IPS-20b (cell line): ENCODE results near the gene MUC7.
"Not testable (repeated sequence)": the region's sequence is repeated elsewhere in the genome, so short reads cannot be mapped to it uniquely, and the experiment has no call there.

Experiments used
- H3K27ac ChIP-seq: one replicate; pipeline ENCODE4 v1.5.1; 2013; ENCODE audit warnings: low read length
- H3K27me3 ChIP-seq: 2 replicates; pipeline ENCODE4 v1.6.1; 2013; ENCODE audit warnings: mild to moderate bottlenecking, low read length, inconsistent platforms; ENCODE audit not compliant: insufficient read depth
- H3K36me3 ChIP-seq: 2 replicates; pipeline ENCODE4 v1.6.1; 2013; ENCODE audit warnings: low read depth, mild to moderate bottlenecking, inconsistent platforms, low read length, moderate library complexity; ENCODE audit not compliant: insufficient read depth
- H3K4me1 ChIP-seq: 2 replicates; pipeline ENCODE4 v1.6.1; 2013; ENCODE audit warnings: mild to moderate bottlenecking, control low read depth, inconsistent platforms, low read length, moderate library complexity; ENCODE audit not compliant: insufficient read depth
- H3K4me3 ChIP-seq: 2 replicates; pipeline ENCODE4 v1.5.1; 2013; ENCODE audit warnings: mild to moderate bottlenecking, low read length, inconsistent platforms
- H3K9ac ChIP-seq: 2 replicates; pipeline ENCODE4 v1.6.1; 2013; ENCODE audit warnings: low read depth, mild to moderate bottlenecking, inconsistent platforms, low read length, moderate library complexity
- H3K9me3 ChIP-seq: 2 replicates; pipeline ENCODE4 v1.6.1; 2013; ENCODE audit warnings: mild to moderate bottlenecking, low read depth, low read length, inconsistent platforms; ENCODE audit not compliant: insufficient read depth

Gene MUC7

DNA sequence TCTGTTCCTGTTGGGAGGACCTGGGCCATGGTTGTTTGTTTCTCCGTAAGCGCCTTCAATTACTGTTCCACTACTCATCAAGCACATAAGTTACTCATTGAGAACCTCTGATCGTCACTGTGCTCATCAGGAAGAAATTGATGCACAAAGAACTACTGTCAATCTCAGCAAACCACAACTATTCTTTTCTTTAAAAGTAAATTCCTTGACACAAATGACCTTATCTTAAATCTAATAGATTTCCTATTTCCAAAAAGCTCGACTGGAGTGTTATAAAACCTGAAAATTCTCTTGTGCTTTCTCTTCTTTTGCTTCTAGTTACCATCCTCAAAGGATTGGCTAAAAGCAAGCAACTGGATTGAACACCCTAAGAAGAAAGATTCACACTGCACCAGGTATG lies at the start of gene MUC7:
Gene MUC7 (plus strand): TSS at position 301 of the 400 bp plus-strand sequence. CDS start 1,825 bp downstream, outside the sequence.
- H3K4me3 ChIP-seq = no peak within 1 kb of the TSS
- H3K36me3 ChIP-seq = no peaks in the 10 kb centered on the region
- H3K27me3 ChIP-seq = no peaks in the 10 kb centered on the region
- no peaks in the 10 kb centered on the region for H3K9me3 ChIP-seq
- H3K4me1 ChIP-seq = no peaks in the 10 kb centered on the region
- no peak within 1 kb of the TSS for H3K9ac ChIP-seq
- H3K27ac ChIP-seq = no peak within 1 kb of the TSS

DNA sequence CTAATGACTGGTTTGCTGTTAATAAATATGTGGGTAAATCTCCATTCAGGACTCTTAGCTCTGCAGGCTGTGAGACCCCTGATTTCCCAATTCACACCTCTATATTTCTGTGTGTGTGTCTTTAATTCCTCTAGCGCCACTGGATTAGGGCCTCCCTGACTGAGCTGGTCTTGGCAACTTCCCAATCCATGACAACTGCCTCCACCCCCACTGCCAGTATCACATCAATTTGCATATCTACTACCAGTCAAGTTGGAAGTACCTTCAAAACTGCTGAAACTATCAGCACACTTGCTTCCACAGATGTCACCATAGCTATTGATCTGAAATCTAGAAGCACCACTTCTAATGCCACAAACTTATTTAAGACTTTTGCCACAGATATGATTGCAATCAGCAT lies 46.7 kb upstream of the MUC7 start:
- Histone ChIP-seq H3K9ac (no peak overlapping the region), H3K36me3 (no peaks in the 10 kb centered on the region), H3K4me1 (no peaks in the 10 kb centered on the region), H3K27me3 (no peaks in the 10 kb centered on the region), H3K27ac (no peak overlapping the region), H3K4me3 (no peak overlapping the region), H3K9me3 (peaks cover 19% of the 10 kb centered on the region)

DNA sequence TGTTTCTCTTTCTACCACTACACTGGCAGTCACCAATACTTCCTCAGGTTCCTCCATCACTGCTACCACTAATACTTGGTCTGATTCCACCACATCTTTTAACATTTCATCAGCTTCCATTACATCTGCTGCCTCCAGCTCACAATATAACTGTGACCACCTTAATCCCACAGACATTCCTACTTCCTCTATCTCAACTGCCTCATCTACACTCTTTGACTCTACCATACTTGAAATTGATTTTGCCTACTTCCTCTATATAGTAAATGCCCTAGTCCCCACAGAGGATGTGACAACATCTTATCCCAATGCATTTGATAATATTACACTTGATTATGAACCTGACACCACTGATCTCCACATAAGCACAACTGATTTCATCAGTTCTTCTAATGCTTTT lies 45.2 kb upstream of the MUC7 start:
- no peak overlapping the region for H3K27ac ChIP-seq
- peaks cover 19% of the 10 kb centered on the region for H3K9me3 ChIP-seq
- H3K27me3 ChIP-seq = no peaks in the 10 kb centered on the region
- no peaks in the 10 kb centered on the region for H3K4me1 ChIP-seq
- no peak overlapping the region for H3K9ac ChIP-seq
- H3K4me3 ChIP-seq = no peak overlapping the region
- H3K36me3 ChIP-seq = no peaks in the 10 kb centered on the region

- Histone ChIP-seq H3K27me3 (no peaks in the 10 kb centered on the region), H3K9ac (no peak overlapping the region), H3K9me3 (no peaks in the 10 kb centered on the region), H3K36me3 (no peaks in the 10 kb centered on the region), H3K27ac (no peak overlapping the region), H3K4me3 (0 out of 2 replicates have a peak overlapping the region, but pooled peaks have one; percentile 30), H3K4me1 (peaks cover 2% of the 10 kb centered on the region; the same call in 1 of the 2 replicates)
Observed at GRCh38 chr4:70437197-70437596, 34.8 kb upstream of the MUC7 start.

- Histone ChIP-seq H3K36me3 (no peaks in the 10 kb centered on the region), H3K4me3 (no peak overlapping the region), H3K9me3 (no peaks in the 10 kb centered on the region), H3K4me1 (peaks cover under 1% of the 10 kb centered on the region; the same call in 1 of the 2 replicates), H3K27me3 (no peaks in the 10 kb centered on the region), H3K27ac (no peak overlapping the region), H3K9ac (no peak overlapping the region)
Observed at GRCh38 chr4:70442474-70442873, 29.5 kb upstream of the MUC7 start.

DNA sequence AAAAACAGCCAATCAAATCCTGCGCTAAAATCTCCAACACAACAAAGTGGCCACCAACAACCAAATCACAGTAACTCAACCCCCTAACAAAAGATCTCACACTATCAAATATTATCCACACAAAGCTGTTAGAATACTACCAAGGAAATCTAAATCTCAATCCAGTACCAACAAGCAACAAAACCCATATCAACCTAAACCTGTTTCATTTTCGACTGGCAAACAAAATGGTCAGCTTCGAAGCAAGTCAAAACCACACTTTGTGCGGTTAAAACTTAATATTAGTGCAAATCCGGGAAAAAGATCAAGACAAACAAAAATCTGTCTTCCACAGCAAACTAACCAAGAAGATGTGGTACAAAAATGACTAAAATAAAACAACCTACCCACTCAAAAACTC lies 28.7 kb upstream of the MUC7 start:
- Histone ChIP-seq H3K36me3 (no peaks in the 10 kb centered on the region), H3K4me3 (no peak overlapping the region), H3K27ac (no peak overlapping the region), H3K27me3 (no peaks in the 10 kb centered on the region), H3K9ac (no peak overlapping the region), H3K9me3 (no peaks in the 10 kb centered on the region), H3K4me1 (no peaks in the 10 kb centered on the region)

GRCh38 chr4:70449220-70449619 lies 22.8 kb upstream of the MUC7 start:
- Histone ChIP-seq H3K4me3 (no peak overlapping the region), H3K9me3 (no peaks in the 10 kb centered on the region), H3K27ac (no peak overlapping the region), H3K9ac (no peak overlapping the region), H3K36me3 (no peaks in the 10 kb centered on the region), H3K4me1 (no peaks in the 10 kb centered on the region), H3K27me3 (no peaks in the 10 kb centered on the region)

GRCh38 chr4:70452946-70453345 lies 19.1 kb upstream of the MUC7 start:
- Histone ChIP-seq H3K4me3 (no peak overlapping the region), H3K36me3 (no peaks in the 10 kb centered on the region), H3K4me1 (no peaks in the 10 kb centered on the region), H3K9me3 (no peaks in the 10 kb centered on the region), H3K27ac (no peak overlapping the region), H3K27me3 (no peaks in the 10 kb centered on the region), H3K9ac (no peak overlapping the region)

- Histone ChIP-seq H3K4me1 (no peaks in the 10 kb centered on the region), H3K4me3 (no peak overlapping the region), H3K9ac (no peak overlapping the region), H3K27me3 (no peaks in the 10 kb centered on the region), H3K9me3 (no peaks in the 10 kb centered on the region), H3K36me3 (no peaks in the 10 kb centered on the region), H3K27ac (no peak overlapping the region)
Observed at GRCh38 chr4:70463335-70463734, 8.7 kb upstream of the MUC7 start.

GRCh38 chr4:70473679-70474078 lies 1.7 kb downstream of the MUC7 start:
- no peaks in the 10 kb centered on the region for H3K36me3 ChIP-seq
- H3K4me1 ChIP-seq = no peaks in the 10 kb centered on the region
- no peaks in the 10 kb centered on the region for H3K27me3 ChIP-seq
- H3K4me3 ChIP-seq = no peak overlapping the region
- H3K27ac ChIP-seq = no peak overlapping the region
- no peaks in the 10 kb centered on the region for H3K9me3 ChIP-seq
- no peak overlapping the region for H3K9ac ChIP-seq

DNA sequence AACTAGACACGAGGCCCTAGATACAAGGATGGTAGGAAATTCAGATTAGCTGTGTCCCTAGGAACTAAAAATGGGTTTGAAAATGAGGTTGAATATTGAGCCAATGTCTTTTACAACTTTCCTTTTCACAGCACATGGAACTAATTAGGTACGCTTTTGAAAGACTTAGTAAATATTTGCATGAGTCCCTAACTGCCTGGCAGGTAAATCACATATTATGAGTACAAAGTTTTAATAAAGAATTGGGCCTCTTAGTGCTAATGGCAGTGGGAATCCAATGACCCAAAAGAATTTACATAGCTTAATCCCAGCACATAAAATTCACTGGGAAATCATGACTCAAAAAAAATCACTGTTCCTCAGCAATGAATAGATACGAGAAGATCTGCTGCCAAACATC lies 16.8 kb downstream of the MUC7 start:
- Histone ChIP-seq H3K4me1 (no peaks in the 10 kb centered on the region), H3K36me3 (no peaks in the 10 kb centered on the region), H3K27me3 (no peaks in the 10 kb centered on the region), H3K4me3 (no peak overlapping the region), H3K27ac (no peak overlapping the region), H3K9me3 (no peaks in the 10 kb centered on the region), H3K9ac (no peak overlapping the region)

DNA sequence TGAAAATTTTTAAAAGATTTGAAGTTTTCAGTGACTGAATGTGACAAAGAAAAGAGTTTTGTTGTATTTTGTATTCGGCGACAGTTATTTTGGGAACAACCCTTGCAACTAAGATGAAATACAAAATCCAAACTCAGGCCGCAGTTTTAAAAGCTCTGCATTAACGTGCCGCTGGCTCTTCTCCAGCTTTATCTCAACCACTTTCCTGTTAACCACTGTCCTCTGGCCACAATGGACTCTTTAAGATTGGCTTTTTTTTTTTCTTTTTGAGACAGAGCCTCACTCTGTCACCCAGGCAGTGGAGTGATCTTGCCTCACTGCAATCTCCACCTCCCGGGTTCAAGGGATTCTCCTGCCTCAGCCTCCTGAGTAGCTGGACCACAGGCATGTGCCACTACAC lies 24.2 kb downstream of the MUC7 start:
- H3K27me3 ChIP-seq = no peaks in the 10 kb centered on the region
- H3K4me3 ChIP-seq = no peak overlapping the region
- no peak overlapping the region for H3K27ac ChIP-seq
- H3K36me3 ChIP-seq = no peaks in the 10 kb centered on the region
- no peaks in the 10 kb centered on the region for H3K4me1 ChIP-seq
- no peaks in the 10 kb centered on the region for H3K9me3 ChIP-seq
- H3K9ac ChIP-seq = no peak overlapping the region

DNA sequence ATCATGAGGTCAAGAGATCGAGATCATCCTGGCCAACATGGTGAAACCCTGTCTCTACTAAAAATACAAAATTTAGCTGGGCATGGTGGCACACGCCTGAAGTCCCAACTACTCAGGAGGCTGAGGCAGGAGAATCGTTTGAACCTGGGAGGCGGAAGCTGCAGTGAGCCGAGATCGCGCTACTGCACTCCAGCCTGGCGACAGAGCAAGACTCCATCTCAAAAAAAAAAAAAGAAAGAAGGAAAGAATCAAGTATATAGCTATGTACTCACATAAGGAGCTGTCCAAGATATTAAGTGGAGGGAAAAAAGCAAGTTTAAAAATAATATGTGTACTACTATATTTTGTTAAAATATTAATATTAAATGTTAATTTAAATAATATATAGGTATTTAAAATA lies 29.8 kb downstream of the MUC7 start:
- H3K27me3 ChIP-seq, H3K4me1 ChIP-seq, H3K27ac ChIP-seq, H3K4me3 ChIP-seq, H3K36me3 ChIP-seq, H3K9me3 ChIP-seq, H3K9ac ChIP-seq: not testable (repeated sequence)
